Activated CD8-positive, alpha-beta memory T cell treated with anti-CD3 and anti-CD28 coated beads, Interleukin-2, amount 50 U/mL, for 1 hour (primary cell): Measurements from ENCODE around the gene C2orf68.
"Not testable (repeated sequence)": the region's sequence is repeated elsewhere in the genome, so short reads cannot be mapped to it uniquely, and the experiment has no call there.

Experiments
- DNase-seq: peaks from one replicate; pipeline ENCODE4 v3.0.0-alpha.2; 2020; ENCODE audit errors: extremely low read depth

The C2orf68 gene, protein sequence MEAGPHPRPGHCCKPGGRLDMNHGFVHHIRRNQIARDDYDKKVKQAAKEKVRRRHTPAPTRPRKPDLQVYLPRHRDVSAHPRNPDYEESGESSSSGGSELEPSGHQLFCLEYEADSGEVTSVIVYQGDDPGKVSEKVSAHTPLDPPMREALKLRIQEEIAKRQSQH

DNA sequence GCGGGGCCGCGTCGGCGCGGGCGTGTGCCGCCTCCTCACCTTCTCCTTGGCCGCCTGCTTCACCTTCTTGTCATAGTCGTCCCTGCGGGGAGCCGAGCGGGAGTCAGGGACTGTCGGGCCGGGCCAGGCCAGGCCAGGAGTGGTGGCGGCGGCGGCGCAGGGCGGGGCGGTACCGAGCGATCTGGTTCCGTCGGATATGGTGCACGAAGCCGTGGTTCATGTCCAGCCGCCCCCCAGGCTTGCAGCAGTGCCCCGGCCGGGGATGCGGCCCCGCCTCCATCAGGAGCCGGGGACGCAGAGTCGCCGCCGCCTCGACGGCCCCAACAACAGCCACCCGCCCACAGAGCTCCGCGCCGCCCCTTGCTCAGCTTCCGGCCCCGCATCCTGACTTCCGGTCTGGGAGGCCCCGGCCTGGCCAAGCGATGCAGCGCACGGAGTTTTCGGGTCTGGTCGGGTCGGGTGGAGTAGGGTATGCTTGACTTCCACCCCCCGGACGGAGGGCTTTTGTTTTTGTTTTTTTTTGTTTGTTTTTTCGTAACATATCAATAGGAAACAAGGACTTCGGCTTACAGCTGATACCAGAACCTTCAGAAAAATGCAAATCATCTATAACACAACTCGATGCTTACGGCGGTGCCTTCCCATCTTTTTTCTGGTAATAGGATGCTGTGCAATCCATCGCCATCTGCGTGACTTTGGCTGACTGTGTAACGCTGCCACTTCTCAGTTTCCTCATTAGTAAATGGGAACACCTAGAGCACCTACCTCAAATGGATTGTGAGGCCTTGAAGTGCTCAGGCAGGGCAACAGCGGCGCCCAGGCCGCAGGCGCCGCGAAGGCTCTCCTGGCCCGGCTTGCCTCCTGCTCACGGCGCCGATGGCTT lies at the start of gene C2orf68:
Gene C2orf68, minus strand, starts transcription at position 362 of the 883 bp plus-strand sequence. Its CDS starts 82 bp downstream, at position 280.
- DNase-seq: peak; percentile 36

DNA sequence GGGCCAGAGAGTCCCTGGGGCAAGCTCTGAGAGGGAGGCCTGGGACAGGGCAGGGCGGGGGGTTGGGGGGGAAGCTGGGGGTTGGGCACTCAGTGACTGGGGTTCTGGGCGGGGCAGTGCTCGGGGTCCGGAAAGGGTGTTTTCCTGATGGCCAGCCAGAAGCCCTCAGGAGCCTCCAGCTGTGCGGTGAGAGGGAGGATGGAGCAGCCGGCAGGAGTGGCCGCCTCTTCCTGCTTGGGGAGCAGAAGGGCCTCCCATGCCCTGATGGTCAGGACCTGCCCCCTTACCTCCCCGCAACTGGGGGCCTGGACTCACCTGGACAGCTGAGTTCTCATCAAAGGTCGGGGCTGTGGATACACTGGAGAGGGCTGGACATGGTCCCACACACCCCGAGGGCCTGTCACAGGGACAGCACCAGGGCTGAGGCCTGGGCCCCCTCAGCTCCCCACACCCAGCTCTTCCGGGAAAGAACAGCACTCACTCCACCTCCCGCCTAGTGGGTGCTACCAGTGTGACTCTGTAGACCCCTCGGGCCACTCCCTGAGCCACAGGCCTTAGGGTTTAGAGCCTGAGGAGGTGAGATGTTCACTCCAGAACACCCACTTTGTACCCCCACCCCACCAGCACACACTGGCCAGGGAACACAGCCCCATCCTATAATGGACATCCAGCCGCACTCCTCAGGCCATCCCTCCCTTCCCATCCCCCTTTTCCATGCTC lies 49.4 kb upstream of the C2orf68 start:
- DNase-seq: no peak

DNA sequence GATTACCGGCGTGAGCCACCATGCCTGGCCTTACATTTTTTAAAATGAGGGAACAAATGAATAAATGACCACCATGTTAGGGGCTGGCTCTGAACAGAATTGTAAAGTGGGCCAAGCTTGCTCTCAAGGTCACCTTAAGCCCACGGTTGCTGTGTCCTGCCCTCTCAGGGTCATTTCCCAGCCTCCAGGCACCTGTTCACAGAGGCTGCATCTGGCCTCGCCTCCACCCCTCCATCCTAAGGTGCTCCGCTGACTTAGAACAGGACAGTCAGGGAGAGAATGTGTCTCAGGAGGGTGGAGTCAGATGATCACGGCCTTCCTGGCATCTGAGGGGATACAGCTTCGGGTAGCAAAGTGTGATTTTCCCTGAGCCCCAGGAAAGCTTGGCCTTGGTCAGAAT lies 48.9 kb upstream of the C2orf68 start:
- no peak for DNase-seq

DNA sequence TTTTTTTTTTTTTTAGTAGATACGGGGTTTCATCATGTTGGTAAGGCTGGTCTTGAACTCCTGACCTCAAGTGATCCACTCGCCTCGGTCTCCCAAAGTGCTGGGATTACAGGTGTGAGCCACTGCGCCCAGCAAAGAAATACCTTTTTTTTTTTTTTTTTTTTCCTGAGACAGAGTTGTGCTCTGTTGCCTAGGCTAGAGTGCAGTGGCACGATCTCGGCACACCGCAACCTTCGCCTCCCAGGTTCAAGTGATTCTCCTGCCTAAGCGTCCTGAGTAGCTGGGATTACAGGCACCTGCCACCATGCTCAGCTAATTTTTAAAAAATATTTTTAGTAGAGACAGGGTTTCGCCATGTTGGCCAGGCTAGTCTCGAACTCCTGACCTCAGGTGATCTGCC lies 48.4 kb upstream of the C2orf68 start:
- not testable (repeated sequence) for DNase-seq

DNA sequence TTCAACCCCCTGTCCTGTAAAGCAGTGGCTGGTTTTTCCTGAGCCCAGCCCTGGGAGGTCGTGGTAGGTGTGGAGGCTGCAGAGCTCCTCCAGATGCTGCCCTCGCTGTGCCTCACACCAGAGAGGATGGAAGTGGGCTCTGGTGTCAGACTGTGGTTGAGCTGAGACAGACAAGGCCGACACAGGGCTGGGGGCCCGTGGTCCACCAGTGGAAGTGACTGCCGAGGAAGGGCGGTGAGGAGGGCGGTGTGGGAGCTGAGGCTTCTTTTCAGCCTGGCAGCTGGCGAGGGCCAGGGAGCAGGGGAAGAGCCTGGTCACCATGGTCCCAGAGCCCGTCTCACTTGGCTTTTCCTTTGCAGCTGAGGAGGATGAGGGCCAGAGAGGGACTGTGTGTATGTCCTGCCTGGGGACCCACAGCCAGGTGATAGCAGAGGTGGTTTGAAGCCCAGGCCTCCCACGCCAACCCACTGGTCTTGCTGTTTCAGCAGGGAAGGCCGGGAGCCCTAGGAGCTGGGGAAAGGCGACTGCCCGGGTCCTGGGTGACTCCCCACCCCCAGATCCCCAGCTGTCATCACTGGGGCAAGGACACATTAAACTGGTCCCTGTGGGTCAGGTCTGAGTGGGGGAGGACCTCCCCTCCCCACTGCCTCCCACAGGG lies 47.6 kb upstream of the C2orf68 start:
- no peak for DNase-seq

DNA sequence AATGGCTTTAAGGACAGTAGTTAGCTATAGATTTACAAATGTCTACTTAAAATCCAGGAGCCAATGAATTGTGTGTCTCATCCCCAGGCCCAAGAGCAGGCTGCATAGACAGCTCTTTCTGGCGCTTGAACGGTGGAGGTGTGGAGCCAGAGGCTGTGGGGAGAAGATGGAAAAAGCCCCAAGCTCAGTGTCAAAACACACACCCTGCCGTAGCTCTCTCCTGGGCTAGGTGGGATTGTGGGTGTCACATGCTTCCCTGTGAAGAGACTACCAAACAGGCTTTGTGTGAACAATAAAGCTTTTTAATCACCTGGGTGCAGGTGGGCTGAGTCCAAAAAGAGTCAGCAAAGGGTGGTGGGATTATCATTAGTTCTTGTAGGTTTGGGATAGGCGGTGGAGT lies 45.5 kb upstream of the C2orf68 start:
- DNase-seq: not testable (repeated sequence)

DNA sequence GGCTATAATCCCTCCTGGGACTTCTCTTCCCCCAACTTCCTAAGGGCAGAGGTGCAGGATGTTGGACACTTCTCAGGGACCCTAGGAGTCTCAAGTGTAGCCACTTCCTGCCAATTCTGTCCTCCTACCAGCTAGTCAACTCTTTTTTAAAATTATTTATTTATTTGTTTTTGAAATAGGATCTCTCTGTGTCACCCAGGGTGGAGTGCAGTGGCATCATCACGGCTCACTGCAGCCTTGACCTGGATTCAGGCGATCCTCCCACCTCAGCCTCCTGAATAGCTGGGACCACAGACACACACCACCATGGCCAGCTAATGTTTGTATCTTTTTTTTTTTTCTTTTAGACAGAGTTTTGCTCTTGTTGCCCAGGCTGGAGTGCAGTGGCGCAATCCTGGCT lies 44.6 kb upstream of the C2orf68 start:
- no peak for DNase-seq

DNA sequence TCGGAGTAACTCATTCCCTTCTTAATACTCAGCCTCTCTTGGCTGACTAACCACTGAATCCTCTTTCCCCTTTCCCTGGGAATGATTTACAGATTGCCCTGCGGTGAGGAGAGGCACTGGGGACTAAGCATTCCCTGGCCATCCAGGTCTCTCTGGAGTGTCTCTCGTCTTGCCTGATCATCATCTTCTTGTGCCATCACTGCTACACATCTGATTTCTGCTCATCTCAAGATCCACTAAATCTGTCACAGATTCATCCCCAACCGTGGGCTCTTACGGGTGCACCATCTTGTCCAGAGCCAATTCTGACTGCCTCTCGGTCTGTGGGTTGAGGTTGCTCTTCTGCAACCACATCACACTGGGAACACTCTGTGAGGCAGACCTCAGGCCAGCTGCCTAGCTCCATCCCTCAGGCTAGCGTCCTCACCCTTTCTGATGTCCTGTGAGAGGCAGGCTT lies 44.1 kb upstream of the C2orf68 start:
- no peak for DNase-seq

DNA sequence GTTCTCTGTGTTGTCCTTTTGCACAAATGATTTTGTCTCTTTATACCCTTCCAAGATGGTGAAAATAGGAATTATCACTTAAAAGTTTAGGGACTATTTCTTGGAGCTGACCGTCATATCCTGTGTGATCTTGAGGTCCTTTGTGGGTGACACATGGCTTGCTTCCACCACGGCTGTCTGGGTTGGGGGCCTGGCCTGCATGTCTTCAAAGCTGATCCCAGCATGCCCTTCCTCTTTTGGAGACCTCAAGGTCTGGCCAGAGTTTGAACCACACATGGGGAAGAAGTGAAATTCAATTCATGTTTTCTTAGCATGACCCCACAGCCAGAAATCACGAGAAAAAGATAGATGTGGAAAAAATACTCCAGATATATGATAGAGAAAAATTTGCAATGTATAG lies 42.1 kb upstream of the C2orf68 start:
- no peak for DNase-seq

DNA sequence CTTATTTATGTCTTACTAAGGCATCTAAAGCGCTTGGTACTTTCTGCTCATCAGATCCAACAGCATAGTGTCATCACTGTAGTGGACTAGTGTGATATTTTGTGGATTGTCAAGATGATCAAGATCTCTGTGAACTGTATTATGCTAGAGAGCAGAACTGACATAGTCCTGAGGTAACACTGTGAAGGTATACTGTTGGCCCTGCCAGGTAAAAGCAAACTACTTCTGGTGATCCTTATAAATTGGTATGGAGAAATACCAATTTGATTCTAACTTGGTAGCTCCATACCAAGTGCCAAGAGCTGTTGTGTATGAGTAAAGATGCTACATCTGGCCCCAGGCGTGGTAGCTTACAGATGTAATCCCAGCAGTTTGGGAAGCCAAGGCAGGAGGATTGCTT lies 40.2 kb upstream of the C2orf68 start:
- no peak for DNase-seq

DNA sequence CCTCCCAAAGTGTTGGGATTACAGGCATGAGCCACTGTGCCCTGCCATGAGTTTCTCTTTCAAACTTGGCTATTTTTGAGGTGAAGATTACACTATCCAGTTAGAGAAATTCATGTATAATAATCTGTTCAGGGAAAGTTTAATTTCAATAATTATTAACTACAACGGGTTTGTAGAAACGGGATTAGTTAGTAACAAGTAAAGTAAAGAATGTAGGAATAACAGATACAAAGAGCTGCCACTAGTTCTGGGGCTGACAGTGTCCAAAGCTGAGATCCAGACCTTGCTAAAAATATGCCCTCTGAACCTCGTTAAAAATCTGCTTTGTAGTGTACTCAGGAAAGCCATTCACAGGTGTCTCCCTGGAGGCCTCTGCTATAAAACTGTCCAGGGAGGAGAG lies 39.2 kb upstream of the C2orf68 start:
- DNase-seq: no peak

DNA sequence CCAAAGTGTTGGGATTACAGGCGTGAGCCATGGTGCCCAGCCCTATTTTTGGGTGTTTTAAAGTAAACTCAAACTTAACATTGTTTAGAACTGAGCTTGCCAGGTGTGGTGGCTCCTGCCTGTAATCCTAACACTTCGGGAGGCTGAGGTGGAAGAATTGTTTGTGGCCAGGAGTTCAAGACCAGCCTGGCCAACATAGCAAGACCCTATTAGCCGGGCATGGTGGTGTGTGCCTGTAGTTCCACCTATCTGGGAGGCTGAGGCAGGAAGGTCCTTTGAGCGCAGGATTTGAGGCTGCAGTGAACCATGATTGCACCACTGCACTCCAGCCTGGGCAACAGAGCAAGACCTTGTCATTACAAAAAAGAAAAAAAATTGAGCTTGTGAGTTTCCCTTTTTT lies 38.6 kb upstream of the C2orf68 start:
- DNase-seq: no peak

DNA sequence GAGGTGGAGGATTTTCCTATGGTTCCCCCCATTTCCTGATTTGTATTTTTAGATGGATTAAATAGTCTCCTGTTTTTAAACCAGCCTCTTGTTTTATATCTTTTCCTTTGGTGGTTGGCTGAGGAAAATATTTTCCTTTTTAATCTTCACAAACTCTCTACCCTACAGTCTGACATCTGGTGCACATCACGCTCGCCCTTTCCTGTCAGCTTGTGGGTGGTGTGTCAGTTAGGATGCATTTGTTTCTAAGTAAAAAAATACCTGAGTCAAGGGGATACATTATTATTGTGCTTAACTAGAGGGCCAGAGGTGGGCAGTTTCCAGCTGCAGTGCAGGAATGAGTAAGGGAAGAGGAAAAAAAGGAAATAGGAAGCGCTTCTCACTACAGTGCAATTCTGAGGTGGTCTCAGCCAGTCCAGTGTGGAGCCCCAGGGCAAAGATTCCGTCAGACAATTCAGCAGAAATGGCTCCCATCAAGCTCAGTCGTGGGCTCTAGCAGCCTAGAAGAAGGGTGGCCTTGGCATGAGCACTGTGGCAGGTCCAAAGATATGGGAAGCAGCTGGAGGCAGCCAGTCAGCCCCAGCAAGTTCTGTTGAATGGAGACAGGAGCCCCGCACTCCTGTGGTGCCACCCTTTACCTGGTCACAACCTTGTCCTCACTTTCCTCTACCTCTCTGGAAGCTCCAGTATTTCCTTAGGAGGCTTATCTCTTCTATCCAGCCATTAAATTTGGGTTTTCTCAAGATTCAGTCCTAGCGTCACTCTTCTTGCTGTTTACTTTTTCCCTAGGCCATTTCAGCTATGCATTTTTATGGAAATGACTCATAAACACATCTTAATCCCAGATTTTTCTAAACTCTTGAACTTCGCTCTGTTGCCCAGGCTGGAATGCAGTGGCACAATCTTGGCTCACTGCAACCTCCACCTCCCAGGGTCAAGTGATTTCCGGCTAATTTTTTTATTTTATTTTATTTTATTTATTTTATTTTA lies 37.6 kb upstream of the C2orf68 start:
- no peak for DNase-seq

DNA sequence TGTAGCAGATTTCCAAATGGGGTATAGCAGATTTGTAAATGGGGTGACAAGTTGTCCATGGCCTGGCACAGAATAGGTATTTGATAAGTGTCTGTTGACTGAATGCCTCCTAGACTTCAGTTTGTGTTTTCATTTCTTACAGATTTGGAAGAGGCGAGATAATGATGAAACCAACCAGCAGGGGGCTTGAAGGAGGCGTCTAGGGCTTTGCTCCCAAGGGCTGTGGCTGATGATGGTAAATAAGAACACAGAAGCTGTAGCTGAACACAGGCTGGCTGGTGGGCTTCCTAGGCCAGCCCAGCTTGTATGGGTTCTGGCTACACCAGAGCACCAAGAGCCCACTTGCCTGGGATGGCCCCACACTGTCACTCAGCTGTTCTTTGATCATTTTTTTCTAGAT lies 36.8 kb upstream of the C2orf68 start:
- no peak for DNase-seq

DNA sequence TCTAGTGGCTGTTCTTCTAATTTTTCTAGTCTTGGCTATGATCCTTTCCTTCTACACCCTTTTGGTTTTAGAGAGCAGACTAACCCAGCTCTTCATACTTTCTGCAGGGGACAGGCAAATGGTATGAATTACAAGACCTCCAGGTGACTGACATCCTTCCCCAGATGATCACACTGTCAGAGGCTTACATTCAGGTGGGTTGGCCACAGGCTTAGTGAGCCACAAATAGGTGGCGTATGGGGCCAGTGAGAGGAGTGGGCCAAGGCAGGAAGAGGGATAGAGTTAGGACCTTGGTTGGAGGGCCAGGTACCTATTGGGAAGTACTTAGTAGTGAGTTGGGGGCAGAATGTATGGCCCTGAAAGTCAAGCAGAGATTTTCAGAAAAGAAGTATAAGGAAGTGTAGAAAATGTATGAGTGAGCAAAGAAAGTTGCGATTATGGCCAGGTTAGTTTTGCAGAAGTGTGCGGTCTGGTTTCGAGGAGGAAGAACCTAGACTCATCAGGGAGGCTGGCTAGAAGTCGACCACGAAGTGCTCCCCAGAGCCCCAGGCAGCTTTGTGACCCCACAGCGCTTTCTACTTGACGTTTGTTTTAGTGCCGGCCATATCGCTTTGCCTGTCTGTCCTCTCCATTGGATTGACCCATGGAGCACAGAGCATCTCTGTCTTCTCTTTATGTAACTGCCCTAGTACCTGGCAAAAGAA lies 36.1 kb upstream of the C2orf68 start:
- no peak for DNase-seq

DNA sequence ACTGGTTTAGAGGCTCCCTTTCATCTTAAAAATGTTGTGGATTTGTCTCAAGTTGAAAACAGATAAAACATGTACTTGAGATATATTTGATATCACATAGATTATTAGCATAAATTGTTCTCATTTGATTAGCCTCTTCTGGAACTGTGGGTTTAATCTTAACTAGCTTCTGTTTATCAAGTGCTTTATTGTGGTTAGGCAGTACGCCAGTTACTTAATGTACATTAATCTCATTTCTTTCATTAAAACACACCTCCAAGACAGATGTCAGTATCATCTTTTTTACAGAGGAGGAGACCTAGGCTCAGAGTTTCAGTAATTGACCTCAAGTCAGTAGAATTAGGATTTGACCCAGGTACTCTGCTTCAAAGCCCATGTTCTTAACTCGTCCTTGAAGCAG lies 34.3 kb upstream of the C2orf68 start:
- no peak for DNase-seq

DNA sequence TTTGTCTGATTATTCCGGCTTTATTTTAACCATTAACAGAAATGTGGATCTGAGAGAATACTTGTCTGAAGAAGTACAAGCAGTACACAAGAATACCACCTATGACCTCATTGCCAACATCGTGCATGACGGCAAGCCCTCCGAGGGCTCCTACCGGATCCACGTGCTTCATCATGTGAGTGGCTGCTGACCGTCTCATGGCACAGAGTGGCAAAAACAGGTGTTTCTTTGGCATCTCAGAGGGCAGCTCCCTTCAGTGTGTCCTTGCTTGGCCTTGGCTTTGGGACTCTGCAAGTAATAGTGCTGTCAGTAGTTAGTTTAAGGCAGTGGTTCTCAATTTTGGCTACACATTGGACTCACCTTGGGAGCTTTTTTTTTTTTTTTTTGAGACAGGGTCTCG lies 33.0 kb upstream of the C2orf68 start:
- DNase-seq: no peak

DNA sequence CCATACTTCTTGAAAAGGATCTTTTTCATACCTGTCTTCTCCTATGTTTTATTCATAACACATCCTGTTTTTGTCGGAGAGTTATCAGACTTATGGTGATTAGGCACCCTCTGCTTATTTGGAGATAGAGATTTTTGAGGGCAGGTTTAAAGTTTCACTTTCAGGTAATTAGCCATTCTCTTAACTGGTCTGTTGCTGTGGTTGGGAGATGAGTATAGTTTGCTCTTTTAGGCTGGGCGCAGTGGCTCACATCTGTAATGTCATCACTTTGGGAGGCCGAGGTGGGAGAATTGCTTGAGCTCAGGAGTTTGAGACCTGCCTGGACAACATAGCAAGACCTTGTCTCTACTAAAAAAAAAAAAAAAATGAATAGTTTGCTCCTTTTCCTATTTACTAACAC lies 30.9 kb upstream of the C2orf68 start:
- DNase-seq: no peak

DNA sequence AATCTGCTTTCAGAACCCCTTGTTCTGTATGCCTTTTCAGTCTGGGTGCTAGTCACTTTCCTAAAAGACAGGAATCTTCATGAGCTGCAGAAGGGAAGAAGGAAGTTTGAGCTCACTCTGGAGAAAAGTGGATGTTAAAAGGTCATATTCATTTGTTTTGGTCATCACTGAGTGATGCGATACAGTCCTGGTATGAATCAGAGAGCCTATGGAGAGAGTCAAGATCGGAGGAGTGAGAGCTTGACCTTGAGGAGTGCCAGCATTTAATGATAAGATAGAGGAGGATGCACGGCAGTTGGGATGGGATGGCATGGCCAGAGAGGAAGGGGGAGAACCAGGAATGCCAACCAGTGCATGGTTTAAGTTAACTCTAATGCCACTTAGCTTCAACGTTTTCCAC lies 23.8 kb upstream of the C2orf68 start:
- DNase-seq: no peak

DNA sequence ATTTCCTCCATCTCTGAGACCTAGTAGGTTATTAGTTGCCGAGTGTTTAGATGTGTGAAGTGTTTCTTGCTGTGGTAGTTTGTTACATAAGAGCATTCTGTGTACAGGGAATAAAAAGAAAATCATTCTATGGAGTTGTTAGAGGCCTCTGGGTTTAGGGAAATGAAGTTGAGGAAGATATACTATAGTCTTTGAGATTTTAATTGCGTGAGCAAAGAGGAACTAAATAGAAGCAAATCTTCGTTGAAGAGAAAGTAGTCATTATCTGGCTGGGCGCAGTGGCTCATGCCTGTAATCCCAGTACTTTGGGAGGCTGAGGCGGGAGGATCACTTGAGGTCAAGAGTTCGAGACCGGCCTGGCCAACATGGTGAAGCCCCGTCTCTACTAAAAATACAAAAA lies 23.1 kb upstream of the C2orf68 start:
- no peak for DNase-seq
